GM12878 (cell line): Measurements from ENCODE around the gene HDAC9.

Experiments used
- BCLAF1 ChIP-seq: fragments of 450-650 bp; IDR thresholded peaks from 2 replicates; pipeline ENCODE4 v1.6.1; 2017; ENCODE audit warnings: antibody characterized with exemption, mild to moderate bottlenecking, moderate library complexity
- CHD4 ChIP-seq: fragments of 200-600 bp; sonication (generic); IDR thresholded peaks from 2 replicates; pipeline ENCODE4 v1.6.1; 2016; ENCODE audit warnings: mild to moderate bottlenecking
- CTCF ChIP-seq, 3 experiments: IDR thresholded peaks in 2 of 3; conservative IDR thresholded peaks in 1 of 3; 2 replicates each; pipeline ENCODE4 v1.5.1; 2011; ENCODE audit warnings: low read depth in 3 of 3, low read length in 3 of 3, mild to moderate bottlenecking in 3 of 3, control low read depth in 2 of 3, moderate library complexity in 2 of 3, inconsistent platforms in 1 of 3, mixed read lengths in 1 of 3; ENCODE audit not compliant: control insufficient read depth in 2 of 3, insufficient read depth in 1 of 3; ENCODE audit errors: extremely low read depth in 1 of 3
- EP300 ChIP-seq, 2 experiments: fragments of 150-350 bp in 1 of 2; IDR thresholded peaks; 2 replicates each; pipeline ENCODE4 v1.6.1; 2011 to 2012; ENCODE audit warnings: low read depth in 2 of 2, low read length in 2 of 2, borderline replicate concordance in 1 of 2, improper control_type of control experiment in 1 of 2, inconsistent platforms in 1 of 2; ENCODE audit not compliant: control insufficient read depth in 1 of 2
- JUND ChIP-seq: IDR thresholded peaks from 2 replicates; pipeline ENCODE4 v1.6.1; 2012; ENCODE audit warnings: low read depth, mild to moderate bottlenecking, low read length, improper control_type of control experiment, moderate library complexity
- MAX ChIP-seq: IDR thresholded peaks from 2 replicates; pipeline ENCODE4 v1.6.1; 2012; ENCODE audit warnings: low read depth, low read length, improper control_type of control experiment
- MLLT1 ChIP-seq: fragments of 450-650 bp; IDR thresholded peaks from 2 replicates; pipeline ENCODE4 v1.6.1; 2016; ENCODE audit warnings: mild to moderate bottlenecking
- POLR2AphosphoS5 ChIP-seq: IDR thresholded peaks from 2 replicates; pipeline ENCODE4 v1.6.1; 2011; ENCODE audit warnings: mild to moderate bottlenecking, low read length, inconsistent platforms
- REST ChIP-seq: IDR thresholded peaks from 2 replicates; pipeline ENCODE4 v1.6.1; 2012; ENCODE audit warnings: mild to moderate bottlenecking, low read depth, low read length
- RFX5 ChIP-seq: IDR thresholded peaks from 2 replicates; pipeline ENCODE4 v1.6.1; 2011; ENCODE audit warnings: low read depth, low read length, improper control_type of control experiment
- SPI1 ChIP-seq: IDR thresholded peaks from 2 replicates; pipeline ENCODE4 v1.6.1; 2011; ENCODE audit warnings: low read depth, mild to moderate bottlenecking, low read length, moderate library complexity, borderline replicate concordance; ENCODE audit not compliant: insufficient read depth
- SREBF2 ChIP-seq: IDR thresholded peaks from 2 replicates; pipeline ENCODE4 v1.6.1; 2012; ENCODE audit warnings: mild to moderate bottlenecking, low read length

- TF ChIP-seq REST = no peak
- TF ChIP-seq CTCF (IDR thresholded peaks at IDR 0.05 in 2 of 3, conservative IDR thresholded peaks at IDR 0.05 in 1 of 3; ENCODE audit: control insufficient read depth in 2 of 3, extremely low read depth in 1 of 3, insufficient read depth in 1 of 3, low read depth in 3 of 3, low read length in 3 of 3) = no peak
- no peak for TF ChIP-seq MLLT1
- TF ChIP-seq JUND = no peak
- no peak for TF ChIP-seq SPI1
- TF ChIP-seq SREBF2 = no peak
- no peak for TF ChIP-seq RFX5
- no peak for TF ChIP-seq CHD4
- TF ChIP-seq BCLAF1 = no peak
- no peak for TF ChIP-seq MAX
- no peak for TF ChIP-seq POLR2AphosphoS5
- TF ChIP-seq EP300 (IDR thresholded peaks at IDR 0.05; ENCODE audit: borderline replicate concordance in 1 of 2, control insufficient read depth in 1 of 2, low read depth in 2 of 2, low read length in 2 of 2) = no peak
These were observed 476.3 kb downstream of the HDAC9 start for GRCh38 chr7:18971839-18972238.
